Measurements from ENCODE around the gene LGR5. TPM values are rescaled to one million over a fixed set of nuclear protein-coding genes. Genes with fewer than 3 reads are reported as not detected.

Gene LGR5
- polyA plus RNA-seq, 1 donor (not counting 4 experiments of a cell fraction or from before 2014, with no cell fraction given), result 0.05 TPM

DNA sequence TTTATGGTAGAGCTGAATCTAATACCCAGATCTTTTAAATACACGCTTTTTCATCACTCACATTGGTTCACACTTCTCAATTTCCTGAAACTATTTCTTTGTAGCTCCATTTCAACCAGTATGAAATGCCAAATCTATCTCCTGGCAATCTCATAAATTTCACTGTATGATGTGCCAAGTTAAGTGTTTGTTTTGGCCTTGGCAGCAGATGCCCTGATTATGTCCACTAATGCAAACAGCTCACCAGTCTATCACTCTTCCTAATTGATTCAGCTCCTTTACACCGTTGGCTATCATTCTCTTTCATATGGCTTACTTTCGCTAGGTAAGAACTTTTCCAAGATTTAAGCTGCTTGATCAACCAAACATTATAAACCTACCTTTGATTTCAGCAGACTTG, 165.4 kb downstream of the LGR5 start:
- dilution Hi-C loops (cut with MboI; ENCODE audit: extremely low pct_ligation_motif_present, low sequenced_read_pairs), result no loop called here
- H4K20me1 ChIP-seq (ENCODE audit: control insufficient read depth, extremely low read depth, insufficient read depth, low read length), result no peaks in the 10 kb centered on the region
- no peak overlapping the region for H3K9ac ChIP-seq (ENCODE audit: control insufficient read depth, extremely low read depth, insufficient read depth, low read length)
- TF ChIP-seq EZH2 (IDR thresholded peaks at IDR 0.05; ENCODE audit: low read length), result no peak
- TF ChIP-seq, protein P1, sequence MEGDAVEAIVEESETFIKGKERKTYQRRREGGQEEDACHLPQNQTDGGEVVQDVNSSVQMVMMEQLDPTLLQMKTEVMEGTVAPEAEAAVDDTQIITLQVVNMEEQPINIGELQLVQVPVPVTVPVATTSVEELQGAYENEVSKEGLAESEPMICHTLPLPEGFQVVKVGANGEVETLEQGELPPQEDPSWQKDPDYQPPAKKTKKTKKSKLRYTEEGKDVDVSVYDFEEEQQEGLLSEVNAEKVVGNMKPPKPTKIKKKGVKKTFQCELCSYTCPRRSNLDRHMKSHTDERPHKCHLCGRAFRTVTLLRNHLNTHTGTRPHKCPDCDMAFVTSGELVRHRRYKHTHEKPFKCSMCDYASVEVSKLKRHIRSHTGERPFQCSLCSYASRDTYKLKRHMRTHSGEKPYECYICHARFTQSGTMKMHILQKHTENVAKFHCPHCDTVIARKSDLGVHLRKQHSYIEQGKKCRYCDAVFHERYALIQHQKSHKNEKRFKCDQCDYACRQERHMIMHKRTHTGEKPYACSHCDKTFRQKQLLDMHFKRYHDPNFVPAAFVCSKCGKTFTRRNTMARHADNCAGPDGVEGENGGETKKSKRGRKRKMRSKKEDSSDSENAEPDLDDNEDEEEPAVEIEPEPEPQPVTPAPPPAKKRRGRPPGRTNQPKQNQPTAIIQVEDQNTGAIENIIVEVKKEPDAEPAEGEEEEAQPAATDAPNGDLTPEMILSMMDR (optimal IDR thresholded peaks at IDR 0.05 in 1 of 3, IDR thresholded peaks at IDR 0.05 in 1 of 3, conservative IDR thresholded peaks at IDR 0.05 in 1 of 3; ENCODE audit: extremely low read depth in 1 of 3, insufficient read depth in 2 of 3, low read length in 3 of 3), result no peak
- H3K9me1 ChIP-seq (ENCODE audit: control insufficient read depth, extremely low read depth, insufficient read depth, low read length), result no peaks in the 10 kb centered on the region
- H3K27ac ChIP-seq (ENCODE audit: control insufficient read depth, insufficient read depth, low read length), result no peak overlapping the region
- no peak overlapping the region for H3K4me2 ChIP-seq (ENCODE audit: control insufficient read depth, extremely low read depth, insufficient read depth, low read depth, low read length)
- H3K27me3 ChIP-seq (ENCODE audit: control insufficient read depth, extremely low read depth, insufficient read depth, low read length), result no peaks in the 10 kb centered on the region
- H3K9me3 ChIP-seq (ENCODE audit: control insufficient read depth, low read depth, low read length), result no peaks in the 10 kb centered on the region
- H3K79me2 ChIP-seq (ENCODE audit: control insufficient read depth, insufficient read depth, low read length), result no peaks in the 10 kb centered on the region
- H3K36me3 ChIP-seq (ENCODE audit: control insufficient read depth in 2 of 2, extremely low read depth in 1 of 2, insufficient read depth in 2 of 2, low read length in 2 of 2), result peaks cover 9 to 11% of the 10 kb centered on the region in 2 experiments
- H3K4me1 ChIP-seq (ENCODE audit: control insufficient read depth, extremely low read depth, insufficient read depth, low read length), result no peaks in the 10 kb centered on the region
- DNase-seq (ENCODE audit: low read depth, low spot score) (no peak), FAIRE-seq (no peak)
- H2AFZ ChIP-seq (ENCODE audit: control insufficient read depth, low read length), result no peak overlapping the region
- no peak overlapping the region for H3K4me3 ChIP-seq (ENCODE audit: control insufficient read depth in 2 of 3, extremely low read depth in 1 of 3, insufficient read depth in 2 of 3, low read depth in 1 of 3, low read length in 3 of 3)

DNA sequence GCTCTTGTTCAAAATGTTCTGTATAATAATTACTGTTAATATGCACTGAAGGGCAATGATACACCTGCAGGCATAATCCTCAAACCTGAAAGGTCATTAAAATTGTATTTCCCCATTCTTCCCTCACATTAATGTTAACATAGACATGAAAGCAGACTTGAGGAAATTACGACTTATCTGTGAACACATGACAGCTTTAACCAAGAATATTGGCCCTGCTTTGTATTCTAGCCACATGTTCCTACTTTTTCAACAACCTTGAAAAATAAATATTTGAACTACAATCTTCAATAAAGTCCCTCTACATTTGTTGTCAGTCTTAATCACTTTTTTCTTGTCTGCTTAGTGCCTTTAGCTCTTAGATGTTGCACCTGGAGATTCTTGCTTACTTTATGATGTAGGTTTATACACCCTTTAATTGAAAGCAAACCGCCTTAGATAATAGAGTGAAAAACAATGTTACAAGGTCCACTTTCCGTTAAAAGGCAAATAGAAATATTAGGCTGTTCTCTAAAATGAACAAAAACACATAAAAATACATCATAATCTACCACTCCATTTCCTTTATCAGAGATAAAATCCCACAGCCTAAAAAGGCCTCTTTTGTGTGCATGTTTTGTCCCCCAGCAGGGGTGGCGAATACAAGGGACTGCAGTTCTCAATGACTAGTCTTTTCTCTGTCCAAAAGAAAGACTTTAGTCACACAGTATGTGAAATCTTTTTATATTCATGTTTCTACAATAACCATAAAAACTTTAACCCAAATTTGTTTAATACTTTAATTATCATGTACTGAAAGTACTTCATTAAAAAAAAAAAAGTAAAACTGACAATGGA, 168.1 kb downstream of the LGR5 start:
- TF ChIP-seq, protein P1 (optimal IDR thresholded peaks at IDR 0.05 in 1 of 3, IDR thresholded peaks at IDR 0.05 in 1 of 3, conservative IDR thresholded peaks at IDR 0.05 in 1 of 3; ENCODE audit: extremely low read depth in 1 of 3, insufficient read depth in 2 of 3, low read length in 3 of 3), result no peak
- TF ChIP-seq EZH2 (IDR thresholded peaks at IDR 0.05; ENCODE audit: low read length), result no peak
- Histone ChIP-seq H3K4me1 (ENCODE audit: control insufficient read depth, extremely low read depth, insufficient read depth, low read length) (no peaks in the 10 kb centered on the region), H3K9ac (ENCODE audit: control insufficient read depth, extremely low read depth, insufficient read depth, low read length) (no peak overlapping the region), H3K9me3 (ENCODE audit: control insufficient read depth, low read depth, low read length) (no peaks in the 10 kb centered on the region), H3K9me1 (ENCODE audit: control insufficient read depth, extremely low read depth, insufficient read depth, low read length) (no peaks in the 10 kb centered on the region), H3K79me2 (ENCODE audit: control insufficient read depth, insufficient read depth, low read length) (no peaks in the 10 kb centered on the region), H3K36me3 (ENCODE audit: control insufficient read depth in 2 of 2, extremely low read depth in 1 of 2, insufficient read depth in 2 of 2, low read length in 2 of 2) (peaks cover 9 to 15% of the 10 kb centered on the region in 2 experiments), H3K4me2 (ENCODE audit: control insufficient read depth, extremely low read depth, insufficient read depth, low read depth, low read length) (no peak overlapping the region), H3K27ac (ENCODE audit: control insufficient read depth, insufficient read depth, low read length) (no peak overlapping the region), H4K20me1 (ENCODE audit: control insufficient read depth, extremely low read depth, insufficient read depth, low read length) (no peaks in the 10 kb centered on the region), H2AFZ (ENCODE audit: control insufficient read depth, low read length) (no peak overlapping the region), H3K4me3 (ENCODE audit: control insufficient read depth in 2 of 3, extremely low read depth in 1 of 3, insufficient read depth in 2 of 3, low read depth in 1 of 3, low read length in 3 of 3) (no peak overlapping the region), H3K27me3 (ENCODE audit: control insufficient read depth, extremely low read depth, insufficient read depth, low read length) (no peaks in the 10 kb centered on the region)
- DNase-seq (ENCODE audit: low read depth, low spot score) (no peak), FAIRE-seq (peak; percentile 13)
- dilution Hi-C loops (cut with MboI; ENCODE audit: extremely low pct_ligation_motif_present, low sequenced_read_pairs), result no loop called here
